Epidermal melanocyte (primary cell): ENCODE measurements around the gene TKTL1.
"Not testable (repeated sequence)": the region's sequence is repeated elsewhere in the genome, so short reads cannot be mapped to it uniquely, and the experiment has no call there.

ENCODE experiments used
- DNase-seq: peaks from one replicate; pipeline ENCODE4 v3.0.0; 2011; ENCODE audit warnings: low spot score; ENCODE audit not compliant: insufficient read length

TKTL1 gene

GRCh38 chrX:154343620-154344019 is 48.0 kb downstream of the TKTL1 start:
- DNase-seq, result not testable (repeated sequence)

- DNase-seq, result no peak
These were observed 52.5 kb downstream of the TKTL1 start for GRCh38 chrX:154348114-154348531.

GRCh38 chrX:154348646-154349358 is 53.2 kb downstream of the TKTL1 start:
- DNase-seq, result no peak

GRCh38 chrX:154349359-154349935 is 53.9 kb downstream of the TKTL1 start:
- no peak for DNase-seq

- no peak for DNase-seq
These were observed 54.4 kb downstream of the TKTL1 start for GRCh38 chrX:154349979-154350378.

- DNase-seq, result no peak
These were observed 55.0 kb downstream of the TKTL1 start for GRCh38 chrX:154350429-154351182.

- DNase-seq, result no peak
These were observed 55.8 kb downstream of the TKTL1 start for GRCh38 chrX:154351183-154352011.

GRCh38 chrX:154352012-154352401 is 56.4 kb downstream of the TKTL1 start:
- no peak for DNase-seq

- no peak for DNase-seq
These were observed 56.9 kb downstream of the TKTL1 start for GRCh38 chrX:154352466-154352865.

GRCh38 chrX:154353172-154353843 is 57.7 kb downstream of the TKTL1 start:
- no peak for DNase-seq

GRCh38 chrX:154354013-154354412 is 58.4 kb downstream of the TKTL1 start:
- DNase-seq, result no peak

- no peak for DNase-seq
These were observed 58.9 kb downstream of the TKTL1 start for GRCh38 chrX:154354516-154354915.

- DNase-seq, result no peak
These were observed 59.6 kb downstream of the TKTL1 start for GRCh38 chrX:154355094-154355775.

GRCh38 chrX:154355776-154356140 is 60.2 kb downstream of the TKTL1 start:
- DNase-seq, result no peak

GRCh38 chrX:154356596-154356995 is 61.0 kb downstream of the TKTL1 start:
- no peak for DNase-seq

- no peak for DNase-seq
These were observed 61.6 kb downstream of the TKTL1 start for GRCh38 chrX:154357205-154357604.

GRCh38 chrX:154358011-154358410 is 62.4 kb downstream of the TKTL1 start:
- no peak for DNase-seq

- DNase-seq, result no peak
These were observed 63.2 kb downstream of the TKTL1 start for GRCh38 chrX:154358829-154359228.

GRCh38 chrX:154359362-154360154 is 64.0 kb downstream of the TKTL1 start:
- no peak for DNase-seq
